Measurements from ENCODE around the gene SNPH.

SNPH gene

GRCh38 chr20:1353956-1354355 is 87.9 kb downstream of the SNPH start:
- Histone ChIP-seq H3K9me3 (ENCODE audit: insufficient read depth, low read depth, low read length) (no peaks in the 10 kb centered on the region), H3K9ac (ENCODE audit: low read depth, low read length) (no peak overlapping the region), H3K4me1 (ENCODE audit: insufficient read depth, low read length) (no peaks in the 10 kb centered on the region), H3K27me3 (ENCODE audit: insufficient read depth, low read length) (no peaks in the 10 kb centered on the region), H3K27ac (ENCODE audit: low read depth, low read length) (no peak overlapping the region), H3K36me3 (ENCODE audit: insufficient read depth, low read length) (peaks cover 27% of the 10 kb centered on the region; the same call in 1 of the 2 replicates), H3K4me3 (ENCODE audit: low read length) (no peak overlapping the region)

- 96% methylated on average over 9 of the region's 9 CpGs for WGBS
Observed at GRCh38 chr20:1357921-1358671, 92.0 kb downstream of the SNPH start.

More at GRCh38 chr20:1357921-1358671, 92.0 kb downstream of the SNPH start:
- Histone ChIP-seq H3K4me1 (ENCODE audit: insufficient read depth, low read length) (no peaks in the 10 kb centered on the region), H3K9me3 (ENCODE audit: insufficient read depth, low read depth, low read length) (no peaks in the 10 kb centered on the region), H3K27me3 (ENCODE audit: insufficient read depth, low read length) (no peaks in the 10 kb centered on the region), H3K4me3 (ENCODE audit: low read length) (no peak overlapping the region), H3K27ac (ENCODE audit: low read depth, low read length) (no peak overlapping the region), H3K9ac (ENCODE audit: low read depth, low read length) (no peak overlapping the region), H3K36me3 (ENCODE audit: insufficient read depth, low read length) (peaks cover 39% of the 10 kb centered on the region)

Data from HUES64 (cell line).